NCI-H1417 (cell line): Measurements from ENCODE around the gene C5.
"Not testable (repeated sequence)": the region's sequence is repeated elsewhere in the genome, so short reads cannot be mapped to it uniquely, and the experiment has no call there.

Source experiments
- DNase-seq, 3 experiments: peaks; one replicate each; lab custom pipeline; 2025; lab: John Stamatoyannopoulos, UW

The C5 gene

DNA sequence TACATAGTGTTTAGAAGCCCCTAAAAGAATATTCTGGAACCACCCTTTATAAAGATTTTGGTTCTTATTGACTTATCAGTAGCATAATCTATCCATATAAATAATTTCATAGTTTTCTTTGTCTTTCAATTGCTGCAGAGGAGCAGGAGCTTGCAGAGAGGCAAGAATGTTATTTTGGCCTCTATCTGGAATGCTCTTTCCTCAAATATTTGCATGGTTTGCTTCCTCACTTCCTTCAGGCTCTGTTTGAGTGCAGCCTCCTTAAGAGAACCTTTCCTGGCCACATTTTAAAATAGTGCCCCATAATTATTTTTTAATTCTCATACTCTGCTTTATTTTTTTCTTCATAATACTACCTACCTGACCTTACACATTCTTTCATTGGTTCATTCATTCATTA is 1.5 kb downstream of the C5 start:
- DNase-seq = no peak

GRCh38 chr9:121048175-121048574 is 1.9 kb downstream of the C5 start:
- DNase-seq = no peak

DNA sequence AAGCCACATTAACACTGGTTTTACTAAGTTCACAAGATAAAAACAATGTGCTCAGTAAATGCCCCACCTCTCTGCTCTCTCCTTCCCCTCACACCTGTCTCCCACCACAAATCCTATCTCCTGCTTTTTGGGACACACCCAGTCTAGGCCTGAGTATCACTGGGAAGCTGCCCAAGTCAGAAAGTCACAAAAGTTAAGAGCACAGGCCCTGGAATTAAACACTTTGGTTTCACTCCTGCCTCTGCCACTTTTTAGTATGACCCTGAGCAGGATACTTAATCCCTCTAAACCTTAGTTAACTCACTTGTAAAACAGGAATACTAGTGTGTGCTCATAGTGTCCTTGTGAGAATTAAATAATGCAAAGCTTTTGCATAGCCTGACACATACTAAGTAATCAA is 11.3 kb downstream of the C5 start:
- no peak for DNase-seq

GRCh38 chr9:121038362-121038761 is 11.7 kb downstream of the C5 start:
- DNase-seq = no peak

GRCh38 chr9:121035717-121036116 is 14.4 kb downstream of the C5 start:
- DNase-seq = not testable (repeated sequence)

DNA sequence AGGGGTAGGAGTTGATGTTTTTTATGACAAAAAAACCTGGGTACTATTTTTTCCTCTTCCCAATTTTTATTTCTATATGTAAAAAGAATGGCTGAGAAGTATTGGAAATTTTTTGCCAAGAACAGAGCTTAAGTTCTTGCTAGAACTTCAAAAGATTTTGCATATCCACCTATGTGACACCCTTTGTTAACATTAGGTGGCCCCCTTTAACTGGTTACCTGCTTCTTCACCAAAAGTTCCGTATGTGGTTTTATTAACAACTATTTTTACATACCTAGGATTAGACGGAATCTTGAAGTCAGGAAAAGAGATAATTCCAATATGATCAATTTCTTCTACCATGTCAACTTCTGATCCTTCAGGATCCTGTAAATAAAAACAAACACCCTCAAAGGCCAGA is 15.5 kb downstream of the C5 start:
- no peak for DNase-seq

DNA sequence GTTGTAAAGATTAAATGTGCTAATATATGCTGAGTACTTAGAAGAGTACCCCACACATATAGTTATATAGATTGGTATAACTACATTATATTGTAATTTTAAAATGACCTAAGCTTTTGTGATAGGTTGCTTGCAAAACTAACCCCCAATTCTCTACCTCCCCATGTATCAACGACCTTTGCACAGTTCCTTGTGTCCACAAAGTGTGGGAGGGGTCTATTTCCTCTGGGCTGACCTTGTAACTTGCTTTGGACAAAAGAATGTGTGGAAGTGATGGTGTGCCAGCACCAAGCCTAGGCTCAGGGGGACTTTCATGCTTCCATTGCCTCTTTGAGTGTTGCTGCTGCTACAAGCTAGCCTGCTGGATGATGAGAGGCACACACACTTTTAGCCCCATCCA is 20.6 kb downstream of the C5 start:
- no peak for DNase-seq

GRCh38 chr9:121028285-121028684 is 21.8 kb downstream of the C5 start:
- not testable (repeated sequence) for DNase-seq

GRCh38 chr9:121026768-121027167 is 23.3 kb downstream of the C5 start:
- DNase-seq = no peak

- DNase-seq = no peak
Observed at GRCh38 chr9:121026260-121026691, 23.8 kb downstream of the C5 start.

DNA sequence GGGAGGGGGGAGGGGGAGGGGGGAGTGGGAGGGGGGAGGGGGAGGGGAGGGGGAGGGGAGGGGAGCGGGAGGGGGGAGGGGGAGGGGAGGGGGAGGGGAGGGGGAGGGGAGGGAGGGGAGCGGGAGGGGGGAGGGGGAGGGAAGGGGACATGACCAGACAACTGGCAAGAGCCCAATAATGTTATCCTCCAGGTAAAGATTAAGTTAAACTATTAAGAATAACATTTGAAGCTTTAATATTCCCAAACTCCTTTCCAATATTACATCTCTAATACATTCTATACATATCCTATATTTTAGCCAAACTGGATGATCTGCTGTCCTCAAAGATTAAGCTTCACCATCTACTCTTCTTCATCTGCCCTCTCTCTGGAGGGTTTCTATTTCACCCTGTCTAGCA is 25.8 kb downstream of the C5 start:
- DNase-seq = no peak

DNA sequence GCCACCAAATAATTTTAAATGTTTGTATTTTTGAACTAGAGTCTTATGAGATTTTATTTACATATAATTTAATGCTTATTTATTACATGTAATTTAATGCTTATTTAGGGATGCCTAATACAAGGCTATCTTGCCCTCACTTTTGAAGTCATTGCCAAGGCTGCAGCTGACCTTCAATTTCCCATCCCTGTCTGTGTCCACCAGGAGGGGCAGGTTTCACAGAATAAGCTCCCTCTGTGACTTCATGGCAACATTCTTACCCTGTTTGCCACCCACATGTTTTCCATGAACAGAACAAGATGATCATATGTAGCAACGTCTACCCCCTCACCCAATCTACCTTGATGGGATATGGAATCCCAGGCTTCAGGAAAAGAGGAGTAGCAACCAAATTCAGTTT is 27.0 kb downstream of the C5 start:
- peak in 1 of 3 experiments; percentile 15 for DNase-seq

GRCh38 chr9:121021301-121021700 is 28.8 kb downstream of the C5 start:
- DNase-seq = no peak

DNA sequence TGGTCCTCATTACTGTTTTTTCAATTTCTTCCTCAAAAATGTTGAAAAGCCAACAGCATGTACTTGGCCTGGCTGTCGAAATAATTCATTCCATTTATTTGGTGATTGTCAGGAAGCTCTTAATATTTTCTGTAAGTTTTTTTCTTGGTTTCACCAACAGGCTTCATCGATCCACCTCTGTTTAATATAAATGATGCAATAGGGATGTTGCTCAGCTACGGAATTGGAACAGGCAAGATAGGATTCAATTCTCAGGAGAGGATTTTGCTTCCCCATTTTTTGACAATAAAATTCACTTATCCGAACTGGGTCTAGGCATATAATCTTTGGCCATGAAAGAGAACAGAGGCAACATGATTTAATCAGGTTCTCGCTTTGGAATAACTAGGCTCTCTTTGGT is 30.8 kb downstream of the C5 start:
- no peak for DNase-seq

DNA sequence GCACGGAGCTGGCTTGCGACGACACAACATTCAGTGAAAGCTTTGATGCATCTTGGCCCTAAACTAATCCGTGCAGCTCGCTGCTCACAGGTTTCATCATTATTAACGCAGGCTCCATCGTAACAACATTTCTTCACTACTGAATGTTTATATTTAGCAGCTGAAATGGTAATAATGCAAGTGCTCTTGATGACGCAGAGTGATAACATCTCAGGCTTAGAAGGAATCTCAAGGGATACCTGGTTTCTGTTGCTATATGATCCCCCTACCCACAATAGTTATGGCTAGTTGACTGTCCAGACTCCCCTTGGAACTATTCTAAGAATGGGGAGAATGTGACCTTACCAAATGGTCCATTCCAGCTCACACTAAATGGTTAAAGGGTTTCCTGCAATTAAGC is 36.2 kb downstream of the C5 start:
- no peak for DNase-seq

GRCh38 chr9:121009650-121010049 is 40.4 kb downstream of the C5 start:
- DNase-seq = no peak

GRCh38 chr9:120999317-120999716 is 50.8 kb downstream of the C5 start:
- no peak for DNase-seq

DNA sequence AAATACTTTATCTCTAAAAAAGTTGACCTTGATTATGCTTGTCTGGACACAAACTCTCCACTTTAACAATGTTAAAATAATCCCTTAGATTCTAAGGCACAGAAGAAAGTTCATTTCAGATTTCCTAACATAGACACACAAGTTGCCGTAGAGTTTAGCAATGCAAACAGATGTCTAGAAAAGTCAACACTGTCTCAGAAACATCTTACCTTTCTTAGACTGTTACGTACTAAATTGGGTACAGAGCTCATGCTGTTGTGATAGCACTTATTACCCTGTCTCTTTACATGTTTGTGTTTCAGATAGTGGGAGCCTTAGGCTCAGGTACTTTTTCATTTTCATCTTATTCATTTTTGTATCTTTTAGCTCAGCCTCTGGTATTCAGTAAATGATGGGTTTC is 52.0 kb downstream of the C5 start:
- no peak for DNase-seq

GRCh38 chr9:120997502-120997901 is 52.6 kb downstream of the C5 start:
- DNase-seq = no peak

DNA sequence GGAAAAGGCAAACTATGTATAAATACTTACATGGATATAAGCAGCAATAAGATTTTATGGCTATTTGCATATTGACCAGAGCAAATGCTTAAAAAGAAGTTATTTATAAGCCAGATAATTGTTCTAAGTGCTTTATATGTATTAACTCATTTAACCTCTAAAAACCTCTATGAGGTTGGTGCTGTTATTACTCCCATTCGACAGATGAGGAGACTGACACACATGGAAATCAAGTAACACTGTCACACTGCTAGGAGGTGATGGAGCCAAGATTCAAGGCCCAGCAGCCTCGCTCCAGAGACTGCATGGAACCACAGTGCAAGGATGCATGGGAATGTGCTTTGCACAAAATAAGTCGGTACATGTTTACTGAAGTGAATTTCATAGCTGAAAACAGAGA is 53.7 kb downstream of the C5 start:
- DNase-seq = no peak

DNA sequence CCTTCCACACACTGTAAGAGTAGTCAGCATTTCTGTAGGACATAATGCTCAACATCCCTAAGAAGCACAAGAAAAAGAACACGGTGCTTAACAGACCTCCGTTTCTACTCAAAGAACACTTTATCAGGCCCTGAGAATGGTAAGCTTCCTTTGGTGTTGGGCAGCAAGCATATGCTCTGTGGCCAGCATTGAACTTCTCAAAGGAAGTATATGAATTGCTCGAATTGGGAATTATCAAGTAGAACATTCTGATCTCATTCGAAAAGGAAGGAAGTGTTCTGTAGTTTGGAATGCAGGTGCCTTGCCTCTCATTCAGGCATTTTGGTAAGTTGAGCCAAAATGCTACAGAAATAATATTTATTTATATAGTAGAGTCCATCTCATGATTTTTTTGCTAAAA is 61.0 kb downstream of the C5 start:
- no peak for DNase-seq

- peak in 2 of 3 experiments; percentile 34 to 72 for DNase-seq
Observed at GRCh38 chr9:120985819-120986222, 64.3 kb downstream of the C5 start.

- DNase-seq = no peak
Observed at GRCh38 chr9:120983259-120983837, 66.7 kb downstream of the C5 start.

DNA sequence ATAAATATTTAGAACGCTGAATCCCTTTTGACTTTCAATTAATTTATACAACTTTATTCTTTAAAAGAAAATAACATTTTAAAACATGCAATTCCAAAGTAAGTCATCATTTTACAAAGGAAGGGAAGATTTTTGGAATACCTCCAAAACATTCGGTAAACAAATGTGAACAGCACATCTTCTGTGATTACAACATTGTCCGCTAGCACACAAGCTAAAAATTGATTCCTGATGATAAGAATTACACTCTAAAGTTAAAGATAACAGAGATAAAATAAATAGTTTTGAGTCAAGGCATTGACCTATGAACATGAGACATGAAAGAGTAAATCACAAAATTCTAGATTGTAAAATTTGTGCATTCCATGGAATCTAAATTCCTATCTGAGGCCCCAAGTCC is 67.2 kb downstream of the C5 start:
- DNase-seq = no peak

DNA sequence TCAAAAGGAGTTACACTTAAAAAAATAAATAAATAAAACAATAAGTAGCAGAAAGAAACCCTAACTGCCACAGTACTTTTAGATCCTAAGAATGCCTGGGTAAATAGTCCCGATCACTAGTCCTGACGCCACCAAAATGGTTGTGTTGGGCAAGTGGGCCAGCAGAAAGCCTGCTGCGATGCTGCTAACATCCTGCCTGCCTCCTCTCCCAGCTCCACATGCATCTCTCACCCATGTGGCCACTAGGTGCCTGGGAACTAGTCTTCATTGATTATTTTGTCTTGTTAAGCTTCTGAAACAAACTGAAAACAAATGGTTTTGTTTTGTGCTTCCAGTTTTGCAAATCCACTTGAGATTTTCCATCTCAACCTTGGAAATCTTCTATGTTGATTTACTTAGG is 69.1 kb downstream of the C5 start:
- no peak for DNase-seq
